Measurements from ENCODE around the gene HS1BP3. TPM values are rescaled to one million over a fixed set of nuclear protein-coding genes. Genes with fewer than 3 reads are reported as not detected.
A peak's percentile ranks its signal among the peaks of the same experiment; 100 is the strongest.

The HS1BP3 gene
- total and polyA plus RNA-seq, 2 donors (not counting 3 experiments of a cell fraction or from before 2014, with no cell fraction given), result 27.4 to 33.1 TPM

DNA sequence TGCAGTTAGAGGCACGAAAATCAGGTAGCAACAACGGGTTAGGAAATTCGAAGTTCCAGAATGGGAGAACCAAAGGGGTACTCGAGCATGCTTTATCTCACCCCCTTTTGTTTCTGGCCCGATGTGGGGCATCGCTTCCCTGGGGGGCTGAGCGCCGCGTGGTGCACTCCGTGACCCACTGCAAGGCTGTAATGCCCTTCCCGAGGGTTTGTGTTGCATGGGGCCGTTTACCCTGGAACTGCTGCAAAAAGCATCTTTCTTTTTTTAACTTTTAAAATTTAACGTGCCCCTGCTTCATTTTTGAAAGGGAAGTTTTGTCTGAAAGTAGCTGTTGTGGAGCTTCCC, 20.8 kb upstream of the HS1BP3 start:
- DNase-seq (ENCODE audit: low read depth, low spot score), result no peak
- ChIA-PET POLR2A (no interaction called here), CTCF (interaction anchor here (0.6 to 8.5 kb wide), 2 partner anchors 11 kb away, joined by 3 to 71 read pairs; no protein-coding TSS in a partner anchor)
- Histone ChIP-seq H3K9me3 (replicated peaks; ENCODE audit: control insufficient read depth, insufficient read depth, low read length) (no peaks in the 10 kb centered on the region), H3K4me1 (ENCODE audit: control insufficient read depth, extremely low read depth, insufficient read depth, low read length) (peaks cover 19% of the 10 kb centered on the region), H3K27ac (ENCODE audit: insufficient read depth, low read depth, low read length) (no peak overlapping the region), H3K27me3 (ENCODE audit: control insufficient read depth in 2 of 2, insufficient read depth in 2 of 2, low read length in 2 of 2) (peaks cover 23 to 38% of the 10 kb centered on the region in 2 experiments), H3K4me3 (replicated peaks in 1 of 3; ENCODE audit: insufficient read depth in 1 of 3, low read depth in 1 of 3, low read length in 3 of 3) (no peak overlapping the region), H3K9ac (replicated peaks; ENCODE audit: extremely low read depth, insufficient read depth, low read length) (no peak overlapping the region), H3K36me3 (ENCODE audit: control insufficient read depth in 2 of 2, extremely low read depth in 1 of 2, insufficient read depth in 2 of 2, low read length in 2 of 2) (peaks cover 0 to 2% of the 10 kb centered on the region in 2 experiments), H3K9me1 (replicated peaks; ENCODE audit: control insufficient read depth, extremely low read depth, insufficient read depth, low read length) (no peaks in the 10 kb centered on the region), H4K20me1 (replicated peaks; ENCODE audit: control insufficient read depth, extremely low read depth, insufficient read depth, low read length) (no peaks in the 10 kb centered on the region), H3K4me2 (ENCODE audit: insufficient read depth, low read length) (no peak overlapping the region), H2AFZ (ENCODE audit: low read depth, low read length) (no peak overlapping the region), H3K79me2 (ENCODE audit: control insufficient read depth, insufficient read depth, low read length) (no peaks in the 10 kb centered on the region)
- intact Hi-C loops (cut with micrococcal nuclease) (no loop called here), dilution Hi-C loops (cut with MboI; ENCODE audit: extremely low pct_ligation_motif_present, low sequenced_read_pairs) (no loop called here)
- TF ChIP-seq EZH2 (IDR thresholded peaks at IDR 0.05; ENCODE audit: borderline replicate concordance, low read depth, low read length, severe bottlenecking) (no peak), POLR2AphosphoS5 (IDR thresholded peaks at IDR 0.05; ENCODE audit: insufficient read depth, low read depth, low read length) (no peak), FOS (IDR thresholded peaks at IDR 0.05; ENCODE audit: borderline replicate concordance, insufficient read depth, low read length) (no peak), GATA2 (IDR thresholded peaks at IDR 0.05; ENCODE audit: insufficient read depth, insufficient read length, low read depth, low read length) (no peak), CTCF (IDR thresholded peaks at IDR 0.05; ENCODE audit: extremely low read depth in 1 of 2, insufficient read depth in 1 of 2, low read depth in 1 of 2, low read length in 2 of 2) (no peak), POLR2A (IDR thresholded peaks at IDR 0.05; ENCODE audit: low read depth, low read length) (no peak), MYC (IDR thresholded peaks at IDR 0.05; ENCODE audit: low read depth, low read length) (no peak)
- BruUV-seq (replicated peaks), result no TSS peak
- FAIRE-seq, result peak; percentile 50
